ENCODE results near the gene PYCR2.

The PYCR2 gene

DNA sequence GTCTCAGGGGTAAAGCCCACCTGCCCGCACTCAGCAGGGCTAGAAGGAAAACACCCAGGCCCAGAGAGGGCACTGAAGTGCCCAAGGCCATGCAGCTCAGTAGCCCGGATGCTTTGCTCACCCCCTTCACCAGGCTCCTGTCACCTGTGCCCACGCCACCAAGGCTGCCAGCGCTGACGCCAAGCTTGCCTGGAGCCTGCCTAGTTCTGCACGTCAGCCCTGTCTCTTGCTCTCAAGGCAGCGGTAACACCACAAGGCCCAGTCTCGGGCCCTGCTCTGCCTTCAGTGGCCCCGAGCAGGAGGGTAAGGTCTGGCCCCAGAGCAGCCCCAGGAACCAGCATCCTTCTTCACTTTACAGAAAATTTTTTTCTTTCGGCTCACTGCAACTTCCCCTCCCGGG is 49.6 kb downstream of the PYCR2 start:
- no peak for DNase-seq

DNA sequence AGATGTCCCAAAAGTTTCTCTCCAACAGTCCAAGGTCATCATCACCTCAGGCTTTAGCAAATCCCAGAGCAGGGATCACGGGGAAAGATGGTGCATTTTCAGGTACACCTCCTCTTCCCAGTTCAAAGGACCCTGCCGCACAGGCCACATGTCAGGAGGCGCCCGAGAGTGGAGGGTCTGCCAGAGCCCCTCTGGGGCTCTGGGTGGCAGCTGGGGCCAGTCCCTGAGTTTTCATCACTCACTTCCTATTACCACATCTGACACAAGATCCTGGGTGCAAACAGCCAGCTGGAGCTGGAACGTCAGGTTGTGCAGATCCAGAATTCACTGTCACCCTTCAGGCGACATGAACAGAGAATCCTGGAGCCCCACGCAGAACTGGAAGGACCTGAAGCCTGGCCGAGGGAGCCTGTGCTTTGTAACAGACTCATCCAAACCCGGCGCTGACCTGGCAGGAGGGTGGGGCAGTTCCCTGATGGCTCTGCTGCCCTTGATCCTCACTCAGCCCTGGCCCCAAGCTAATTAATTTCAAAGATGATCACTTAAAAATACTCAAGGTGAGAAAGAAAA is 50.7 kb downstream of the PYCR2 start:
- no peak for DNase-seq

- no peak for DNase-seq
Measured at GRCh38 chr1:225872075-225872430, 52.0 kb downstream of the PYCR2 start.

DNA sequence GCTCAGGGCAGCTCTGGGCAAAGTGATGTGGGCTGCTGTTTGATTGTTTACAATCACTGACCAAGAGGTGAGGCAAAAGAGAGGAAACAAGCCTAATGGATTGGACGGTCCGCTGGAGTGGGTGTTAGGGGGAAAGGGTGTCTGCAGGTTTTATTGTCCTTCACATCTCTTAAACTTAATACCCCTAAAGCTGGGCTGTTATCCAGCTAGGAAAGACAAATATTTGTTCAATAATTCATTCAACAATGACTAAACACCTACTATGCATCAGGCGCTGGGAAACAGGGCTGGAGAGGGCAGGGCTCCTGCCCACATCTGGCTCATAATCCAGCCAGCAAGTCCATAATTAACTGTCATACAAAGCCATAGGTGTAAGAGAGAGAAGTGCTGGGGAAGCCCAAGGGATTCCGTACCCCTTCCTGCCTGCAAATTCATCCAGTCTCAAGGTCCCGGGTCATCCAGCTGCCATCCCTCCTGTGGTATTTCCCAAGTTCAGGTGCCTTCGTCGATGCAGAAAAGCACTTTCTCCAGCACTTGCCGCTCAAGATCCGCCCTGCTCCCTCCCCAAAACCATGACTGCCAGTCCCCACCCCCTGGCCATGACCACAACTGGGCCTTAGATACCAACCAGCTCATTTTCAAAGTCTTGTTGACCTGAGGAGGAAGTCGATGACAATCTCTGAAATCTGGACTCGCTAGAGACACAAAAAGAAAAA is 52.5 kb downstream of the PYCR2 start:
- DNase-seq, result peak in 1 of 5 experiments; percentile 54

DNA sequence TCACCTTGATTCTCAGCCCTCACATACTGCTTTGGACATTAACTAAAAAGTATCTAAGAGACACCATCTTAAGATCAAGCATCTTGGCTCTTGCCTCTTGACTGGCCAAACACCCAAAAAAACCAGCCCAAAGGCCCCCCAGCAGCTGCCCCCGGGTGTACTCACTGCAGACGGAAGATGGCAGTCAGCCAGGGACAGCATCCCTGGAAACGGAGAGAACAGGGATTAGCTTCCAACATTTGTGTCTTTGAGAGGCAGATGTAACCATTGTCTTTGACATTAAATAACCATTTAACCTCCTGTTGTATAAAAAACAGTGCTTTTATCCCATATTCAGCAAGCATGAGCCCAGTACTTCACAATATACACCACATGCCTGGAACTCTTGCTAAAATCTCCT is 53.1 kb downstream of the PYCR2 start:
- DNase-seq, result no peak
